DMS153 treated with DMSO at 0.1 percent for 48 hours (cell line): ENCODE measurements around the gene INHA.

Source experiments
- DNase-seq: peaks from one replicate; lab custom pipeline; 2025; ENCODE audit not compliant: unreplicated experiment; lab: John Stamatoyannopoulos, UW

The INHA gene

DNA sequence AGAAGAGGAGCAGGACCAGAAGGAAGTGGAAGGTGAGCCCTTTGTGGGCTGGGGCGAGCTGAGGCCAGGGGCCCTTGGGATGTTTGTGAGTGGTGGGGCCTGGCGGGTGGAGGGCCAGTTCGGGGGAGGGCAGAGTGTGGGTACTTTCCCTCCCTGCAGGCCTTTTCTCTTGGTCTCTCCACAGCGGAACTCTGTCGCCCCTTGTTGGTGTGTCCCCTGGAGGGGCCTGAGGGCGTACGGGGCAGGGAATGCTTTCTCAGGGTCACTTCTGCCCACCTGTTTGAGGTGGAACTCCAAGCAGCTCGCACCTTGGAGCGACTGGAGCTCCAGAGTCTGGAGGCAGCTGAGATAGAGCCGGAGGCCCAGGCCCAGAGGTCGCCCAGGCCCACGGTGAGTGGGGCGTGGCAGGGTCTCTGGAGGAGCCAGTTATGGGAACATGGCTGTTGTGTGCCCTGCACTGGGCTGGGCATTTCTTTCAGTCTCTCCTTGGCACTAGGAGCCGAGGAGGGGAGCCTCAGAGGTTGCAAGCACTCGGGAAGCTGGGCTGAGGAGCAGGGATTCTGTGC is 36.4 kb downstream of the INHA start:
- no peak for DNase-seq

- DNase-seq, result no peak
These were observed 37.1 kb downstream of the INHA start for GRCh38 chr2:219609149-219609750.

GRCh38 chr2:219611306-219611705 is 39.2 kb downstream of the INHA start:
- no peak for DNase-seq

GRCh38 chr2:219611866-219612576 is 39.9 kb downstream of the INHA start:
- no peak for DNase-seq

DNA sequence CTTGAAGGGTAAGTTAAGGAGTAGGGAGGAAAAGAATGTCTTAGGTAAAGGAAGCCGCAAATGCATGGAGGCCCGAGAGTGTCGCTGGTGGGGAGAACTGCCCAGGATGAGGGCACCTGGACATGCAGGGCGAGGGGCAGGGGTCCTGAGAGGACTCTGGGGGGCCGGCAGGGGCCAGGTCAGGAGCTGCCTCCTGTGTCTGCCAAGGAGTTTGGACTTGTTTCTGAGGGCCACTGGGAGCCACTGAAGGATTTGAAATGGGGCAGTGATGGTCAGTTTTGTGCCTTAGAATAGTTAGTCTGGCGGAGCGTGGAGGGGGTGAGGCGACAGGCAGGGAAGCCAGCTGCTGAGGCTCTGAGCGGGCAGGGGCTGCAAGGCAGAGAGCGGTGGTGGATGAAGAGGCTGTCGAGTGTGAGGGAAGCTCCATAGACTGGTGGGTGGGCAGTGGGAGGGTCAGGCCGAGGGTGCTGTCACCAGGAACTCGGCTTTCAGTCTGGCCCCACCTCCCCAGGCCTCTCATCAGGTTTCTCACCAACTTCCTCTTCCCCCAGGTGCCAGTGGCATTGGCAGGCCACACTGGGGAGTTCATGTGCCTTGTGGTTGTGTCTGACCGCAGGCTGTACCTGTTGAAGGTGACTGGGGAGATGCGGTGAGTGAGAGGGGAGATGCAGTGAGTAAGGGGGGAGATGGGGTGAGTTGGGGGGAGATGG is 40.6 kb downstream of the INHA start:
- no peak for DNase-seq

DNA sequence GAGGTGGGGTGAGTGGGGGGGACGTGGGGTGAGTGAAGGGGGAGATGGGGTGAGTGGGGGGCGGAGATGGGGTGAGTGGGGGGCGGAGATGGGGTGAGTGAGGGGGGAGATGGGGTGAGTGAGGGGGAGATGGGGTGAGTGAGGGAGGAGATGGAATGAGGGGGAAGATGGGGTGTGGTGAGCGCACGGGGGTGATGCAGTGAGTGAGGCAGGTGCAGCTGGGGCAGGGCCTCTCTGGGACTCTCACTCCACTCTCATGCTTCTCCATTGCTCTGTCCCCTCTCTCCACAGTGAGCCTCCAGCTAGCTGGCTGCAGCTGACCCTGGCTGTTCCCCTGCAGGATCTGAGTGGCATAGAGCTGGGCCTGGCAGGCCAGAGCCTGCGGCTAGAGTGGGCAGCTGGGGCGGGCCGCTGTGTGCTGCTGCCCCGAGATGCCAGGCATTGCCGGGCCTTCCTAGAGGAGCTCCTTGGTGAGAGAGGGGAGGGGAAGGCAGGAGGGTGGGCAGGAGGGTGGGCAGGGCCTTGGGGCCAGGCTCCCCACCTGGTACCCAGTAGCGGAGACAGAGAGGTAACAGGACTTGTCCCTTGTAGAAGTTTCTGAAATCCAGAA is 41.5 kb downstream of the INHA start:
- DNase-seq, result no peak

DNA sequence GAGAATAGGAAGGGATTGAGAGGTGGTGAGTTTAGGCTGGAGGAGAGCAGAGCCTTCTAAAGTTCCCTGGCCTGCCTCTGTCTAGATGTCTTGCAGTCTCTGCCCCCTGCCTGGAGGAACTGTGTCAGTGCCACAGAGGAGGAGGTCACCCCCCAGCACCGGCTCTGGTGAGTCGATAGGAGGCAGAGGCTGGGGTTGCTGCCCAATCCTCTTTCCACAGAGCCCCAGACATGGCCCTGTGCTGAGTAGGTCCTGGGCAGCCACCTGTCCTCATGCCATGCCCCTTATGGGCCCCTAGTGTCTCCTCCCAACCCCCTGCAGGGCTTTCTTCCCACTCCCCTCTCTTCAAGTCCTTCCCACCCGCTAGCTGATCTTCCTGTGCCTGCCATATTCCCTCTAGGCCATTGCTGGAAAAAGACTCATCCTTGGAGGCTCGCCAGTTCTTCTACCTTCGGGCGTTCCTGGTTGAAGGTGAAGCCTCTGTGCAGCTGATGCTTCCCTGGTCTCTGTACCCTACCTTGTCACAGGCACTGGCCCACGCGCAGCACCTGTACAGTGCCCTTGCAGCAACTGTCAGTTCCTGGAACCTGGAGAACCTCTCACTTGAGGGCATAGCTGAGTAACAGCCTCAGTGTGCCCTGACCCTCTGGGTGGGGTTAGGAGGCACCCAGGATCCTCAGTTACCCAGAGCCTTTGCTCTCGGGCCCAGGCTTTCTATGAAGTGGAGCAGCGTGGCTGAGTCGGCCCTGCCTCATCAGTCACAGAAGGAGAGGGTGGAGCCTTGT is 42.2 kb downstream of the INHA start:
- no peak for DNase-seq

DNA sequence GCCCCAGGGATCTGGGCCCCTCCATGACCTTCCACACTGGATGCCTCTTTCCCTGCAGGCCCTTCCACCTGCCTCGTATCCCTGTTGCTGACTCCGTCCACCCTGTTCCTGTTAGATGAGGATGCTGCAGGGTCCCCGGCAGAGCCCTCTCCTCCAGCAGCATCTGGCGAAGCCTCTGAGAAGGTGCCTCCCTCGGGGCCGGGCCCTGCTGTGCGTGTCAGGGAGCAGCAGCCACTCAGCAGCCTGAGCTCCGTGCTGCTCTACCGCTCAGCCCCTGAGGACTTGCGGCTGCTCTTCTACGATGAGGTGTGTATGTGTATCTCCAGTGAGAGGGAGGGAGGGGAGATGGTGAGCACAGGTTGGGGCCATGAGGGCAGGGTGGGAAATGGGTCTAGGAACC is 42.9 kb downstream of the INHA start:
- DNase-seq, result no peak

DNA sequence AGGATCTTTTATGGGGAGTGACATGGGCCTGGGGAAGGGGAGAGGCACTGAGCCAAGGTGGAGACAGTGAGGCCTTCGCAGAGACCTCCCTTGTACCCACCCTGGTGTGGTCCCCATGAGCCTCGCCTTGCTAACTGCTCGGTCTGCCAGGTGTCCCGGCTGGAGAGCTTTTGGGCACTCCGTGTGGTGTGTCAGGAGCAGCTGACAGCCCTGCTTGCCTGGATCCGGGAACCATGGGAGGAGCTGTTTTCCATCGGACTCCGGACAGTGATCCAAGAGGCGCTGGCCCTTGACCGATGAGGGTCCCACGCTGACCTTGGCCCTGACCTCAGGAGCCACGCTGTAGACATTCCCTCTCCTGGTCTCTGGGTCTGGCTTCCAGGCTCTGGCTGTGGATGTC is 43.8 kb downstream of the INHA start:
- DNase-seq, result no peak

- DNase-seq, result no peak
These were observed 44.4 kb downstream of the INHA start for GRCh38 chr2:219616550-219616949.

GRCh38 chr2:219618733-219619122 is 46.6 kb downstream of the INHA start:
- DNase-seq, result no peak

- DNase-seq, result no peak
These were observed 47.1 kb downstream of the INHA start for GRCh38 chr2:219619235-219619634.

- DNase-seq, result no peak
These were observed 48.4 kb downstream of the INHA start for GRCh38 chr2:219620546-219620945.

DNA sequence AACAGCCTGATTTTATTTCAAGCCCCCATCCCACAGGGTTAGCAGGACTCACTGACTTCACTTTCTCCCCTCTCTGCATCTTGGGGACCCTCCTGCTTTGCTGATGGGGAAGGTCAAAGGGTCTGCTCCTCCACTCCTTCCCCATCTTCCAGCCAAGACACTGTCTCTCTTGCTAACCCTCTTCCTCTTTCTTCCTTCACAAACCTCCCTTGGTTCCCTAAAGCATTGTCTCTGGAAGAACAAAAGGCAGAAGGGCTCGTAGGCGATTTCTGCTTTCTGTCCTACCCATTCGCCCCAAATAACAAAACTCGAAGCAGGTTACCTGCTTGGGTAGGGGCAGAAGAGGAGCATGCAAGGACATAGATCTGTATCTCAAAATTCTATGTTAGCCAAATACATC is 49.8 kb downstream of the INHA start:
- DNase-seq, result no peak

DNA sequence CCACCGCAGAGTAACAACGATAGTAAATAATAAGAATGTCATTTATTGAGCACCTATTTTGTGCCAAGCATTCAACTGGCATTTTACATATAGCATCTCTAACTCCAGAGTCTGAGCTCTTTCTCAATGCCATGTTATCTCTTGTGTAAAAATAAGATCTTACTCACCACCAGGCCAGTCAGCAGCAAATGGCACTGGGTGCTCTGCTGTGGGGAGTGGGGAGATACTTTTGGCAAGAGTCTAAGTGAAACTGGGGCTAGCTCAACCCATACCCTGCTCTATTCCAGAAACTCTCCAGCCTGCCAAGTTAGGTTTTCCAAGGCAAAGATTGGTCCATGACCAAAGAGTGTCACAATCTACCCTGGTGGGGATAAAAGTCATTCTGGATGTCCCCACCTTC is 50.4 kb downstream of the INHA start:
- no peak for DNase-seq

- DNase-seq, result no peak
These were observed 52.5 kb downstream of the INHA start for GRCh38 chr2:219624565-219624964.

GRCh38 chr2:219625179-219625578 is 53.1 kb downstream of the INHA start:
- DNase-seq, result no peak
